ENCODE data around the gene C2orf42.
A peak's percentile ranks its signal among the peaks of the same experiment; 100 is the strongest.
"Not testable (repeated sequence)": the region's sequence is repeated elsewhere in the genome, so short reads cannot be mapped to it uniquely, and the experiment has no call there.

Gene C2orf42

GRCh38 chr2:70169654-70170245 is 21.1 kb downstream of the C2orf42 start:
- not testable (repeated sequence) for DNase-seq

GRCh38 chr2:70161069-70161534 is 29.7 kb downstream of the C2orf42 start:
- no peak for DNase-seq

GRCh38 chr2:70160545-70160944 is 30.3 kb downstream of the C2orf42 start:
- DNase-seq: no peak

- DNase-seq: not testable (repeated sequence)
Observed at GRCh38 chr2:70149130-70149686, 41.6 kb downstream of the C2orf42 start.

- not testable (repeated sequence) for DNase-seq
Observed at GRCh38 chr2:70148211-70148760, 42.5 kb downstream of the C2orf42 start.

- DNase-seq: no peak
Observed at GRCh38 chr2:70145851-70146739, 44.7 kb downstream of the C2orf42 start.

GRCh38 chr2:70145144-70145490 is 45.7 kb downstream of the C2orf42 start:
- no peak for DNase-seq

- DNase-seq: no peak
Observed at GRCh38 chr2:70144443-70145143, 46.2 kb downstream of the C2orf42 start.

- peak; percentile 45 to 58 for DNase-seq
Observed at GRCh38 chr2:70143314-70144150, 47.3 kb downstream of the C2orf42 start.

- DNase-seq: peak; percentile 96 to 97
Observed at GRCh38 chr2:70142590-70143313, 48.1 kb downstream of the C2orf42 start.

- DNase-seq: peak; percentile 30 to 53
Observed at GRCh38 chr2:70141902-70142589, 48.8 kb downstream of the C2orf42 start.

GRCh38 chr2:70141212-70141901 is 49.5 kb downstream of the C2orf42 start:
- peak; percentile 58 to 63 for DNase-seq

- DNase-seq: no peak
Observed at GRCh38 chr2:70140791-70141211, 50.0 kb downstream of the C2orf42 start.

GRCh38 chr2:70134323-70134983 is 56.4 kb downstream of the C2orf42 start:
- DNase-seq: not testable (repeated sequence)

- peak in 1 of 2 experiments; percentile 42 for DNase-seq
Observed at GRCh38 chr2:70133491-70134322, 57.1 kb downstream of the C2orf42 start.

GRCh38 chr2:70133127-70133452 is 57.7 kb downstream of the C2orf42 start:
- DNase-seq: no peak

- peak; percentile 36 to 66 for DNase-seq
Observed at GRCh38 chr2:70132244-70133126, 58.3 kb downstream of the C2orf42 start.

All from Kasumi-1 (cell line).